OCI-LY3 (cell line): ENCODE data around the gene TAF10.

Experiments used
- H2AFZ ChIP-seq: fragments of 200-600, 300-600 bp; shearing (Covaris generic); 2 replicates; pipeline ENCODE4 v1.6.0; 2014; ENCODE audit warnings: antibody characterized with exemption, low read depth, low read length
- H3K27ac ChIP-seq: fragments of 200-600, 300-600 bp; sonication (generic); 2 replicates; pipeline ENCODE4 v1.5.1; 2014; ENCODE audit warnings: mild to moderate bottlenecking, low read length, moderate library complexity, mixed read lengths
- H3K27me3 ChIP-seq: fragments of 200-600, 300-600 bp; sonication (generic); 2 replicates; pipeline ENCODE4 v1.6.1; 2014; ENCODE audit warnings: low read depth, low read length, mixed read lengths
- H3K36me3 ChIP-seq: fragments of 200-600, 300-600 bp; sonication (generic); replicated peaks from 2 replicates; pipeline ENCODE3; 2014; ENCODE audit warnings: low read depth, low read length, mixed read lengths
- H3K4me1 ChIP-seq: fragments of 300-600, 200-600 bp; sonication (generic); 2 replicates; pipeline ENCODE4 v1.6.1; 2014; ENCODE audit warnings: low read length, mixed read lengths
- H3K4me2 ChIP-seq: fragments of 200-600, 300-600 bp; sonication (generic); 2 replicates; pipeline ENCODE4 v1.6.1; 2014; ENCODE audit warnings: low read length, mixed read lengths
- H3K4me3 ChIP-seq: fragments of 300-600, 200-600 bp; sonication (generic); 2 replicates; pipeline ENCODE4 v1.5.1; 2014; ENCODE audit warnings: antibody characterized with exemption, mild to moderate bottlenecking, low read length, moderate library complexity
- H3K79me2 ChIP-seq: fragments of 300-600, 200-600 bp; shearing (Covaris generic); 2 replicates; pipeline ENCODE4 v1.6.1; 2014; ENCODE audit warnings: mild to moderate bottlenecking, low read length, mixed read lengths
- H3K9ac ChIP-seq: fragments of 300-600, 200-600 bp; shearing (Covaris generic); 2 replicates; pipeline ENCODE4 v1.6.0; 2014; ENCODE audit warnings: mild to moderate bottlenecking, low read length, moderate library complexity
- H3K9me3 ChIP-seq: fragments of 200-600, 300-600 bp; shearing (Covaris generic); 2 replicates; pipeline ENCODE4 v1.6.1; 2014; ENCODE audit warnings: low read length, mixed read lengths; ENCODE audit not compliant: insufficient read depth
- H4K20me1 ChIP-seq: fragments of 200-600, 300-600 bp; sonication (generic); 2 replicates; pipeline ENCODE4 v1.6.1; 2016; ENCODE audit warnings: low read length, mixed read lengths; ENCODE audit not compliant: insufficient read depth
- EZH2phosphoT487 ChIP-seq: fragments of 200-600 bp; shearing (Covaris generic); IDR thresholded peaks from 2 replicates; pipeline ENCODE4 v1.6.1; 2018; ENCODE audit warnings: antibody characterized with exemption, mixed run types, low read depth
- TF ChIP-seq, protein P1 (sequence below): fragments of 200-600, 300-600 bp; sonication (generic); IDR thresholded peaks from 2 replicates; pipeline ENCODE4 v1.5.1; 2014; ENCODE audit warnings: antibody characterized with exemption, low read length, low read depth

TAF10 gene

DNA sequence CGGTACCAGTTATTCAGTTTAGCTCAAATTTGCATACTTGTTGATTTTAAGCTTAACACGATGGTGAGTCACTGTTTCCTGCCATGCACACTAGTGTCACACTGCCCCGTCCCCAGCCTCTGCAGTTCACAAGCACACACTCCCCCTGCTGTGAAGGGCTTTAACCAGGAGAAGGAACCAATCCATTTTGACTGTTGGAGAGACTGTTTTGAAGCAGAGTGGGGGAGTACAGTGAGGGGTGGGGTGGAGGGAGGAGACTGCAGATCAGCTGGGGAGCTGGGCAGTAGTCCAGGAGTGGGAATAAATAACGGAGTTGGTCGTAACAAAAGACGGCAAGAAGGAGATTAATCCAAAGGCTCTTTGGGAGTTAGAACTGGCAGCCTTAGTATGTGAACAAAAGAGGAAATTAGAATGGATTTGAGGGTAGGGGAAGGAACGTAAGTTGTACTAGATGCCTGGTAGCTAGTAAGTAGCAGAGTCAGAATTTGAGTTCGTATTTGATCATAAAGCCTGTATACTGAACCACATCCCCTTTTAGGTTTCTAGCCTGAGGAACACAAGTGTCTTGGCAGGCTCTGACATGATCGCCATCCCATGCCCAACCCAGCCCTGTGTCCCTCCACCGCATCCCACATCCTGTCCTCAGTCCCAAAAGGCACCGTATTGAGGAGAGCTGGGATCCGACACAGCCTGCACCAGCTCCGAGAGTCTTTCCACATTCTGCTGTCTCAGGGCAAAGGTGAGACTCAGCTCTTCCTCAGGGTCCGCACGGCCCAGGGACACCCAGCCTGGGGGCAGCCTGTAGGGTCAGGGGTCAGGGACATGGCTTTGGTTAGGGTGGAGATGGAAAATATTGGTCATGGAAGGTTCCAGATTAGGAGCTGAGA is 6.3 kb upstream of the TAF10 start:
- peak overlapping the region; percentile 10 for H3K27ac ChIP-seq

DNA sequence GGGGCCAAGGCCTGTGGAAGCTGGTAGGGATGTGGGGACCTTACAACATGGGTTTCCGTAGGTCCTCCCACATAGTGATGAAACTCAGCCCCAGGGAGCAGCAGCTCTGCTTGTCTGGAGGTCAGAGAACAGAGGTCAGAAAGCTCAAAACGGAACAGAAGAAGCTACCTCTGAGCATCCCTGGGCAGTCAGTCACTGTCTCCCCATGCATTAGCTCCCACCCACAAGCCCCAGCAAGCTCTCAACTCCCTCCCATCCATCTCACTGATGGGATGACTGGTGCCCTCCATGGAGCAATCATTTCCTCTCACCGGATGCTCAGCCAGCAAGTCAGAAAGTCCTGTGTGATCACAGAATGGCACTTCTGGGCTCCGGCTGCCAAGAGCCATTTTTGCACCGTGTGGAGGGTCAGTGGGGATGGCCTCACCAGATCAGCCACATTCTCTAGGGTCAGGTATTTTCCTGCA is 5.3 kb upstream of the TAF10 start:
- Histone ChIP-seq H3K9me3 (no peaks in the 10 kb centered on the region), H2AFZ (no peak overlapping the region), H3K4me1 (peaks cover 26% of the 10 kb centered on the region), H3K9ac (no peak overlapping the region), H3K4me2 (no peak overlapping the region), H4K20me1 (no peaks in the 10 kb centered on the region), H3K27me3 (no peaks in the 10 kb centered on the region), H3K79me2 (peaks cover 3% of the 10 kb centered on the region; the same call in 1 of the 2 replicates), H3K36me3 (peaks cover 7% of the 10 kb centered on the region), H3K4me3 (no peak overlapping the region), H3K27ac (no peak overlapping the region)
- TF ChIP-seq EZH2phosphoT487, result no peak
- TF ChIP-seq, protein P1, sequence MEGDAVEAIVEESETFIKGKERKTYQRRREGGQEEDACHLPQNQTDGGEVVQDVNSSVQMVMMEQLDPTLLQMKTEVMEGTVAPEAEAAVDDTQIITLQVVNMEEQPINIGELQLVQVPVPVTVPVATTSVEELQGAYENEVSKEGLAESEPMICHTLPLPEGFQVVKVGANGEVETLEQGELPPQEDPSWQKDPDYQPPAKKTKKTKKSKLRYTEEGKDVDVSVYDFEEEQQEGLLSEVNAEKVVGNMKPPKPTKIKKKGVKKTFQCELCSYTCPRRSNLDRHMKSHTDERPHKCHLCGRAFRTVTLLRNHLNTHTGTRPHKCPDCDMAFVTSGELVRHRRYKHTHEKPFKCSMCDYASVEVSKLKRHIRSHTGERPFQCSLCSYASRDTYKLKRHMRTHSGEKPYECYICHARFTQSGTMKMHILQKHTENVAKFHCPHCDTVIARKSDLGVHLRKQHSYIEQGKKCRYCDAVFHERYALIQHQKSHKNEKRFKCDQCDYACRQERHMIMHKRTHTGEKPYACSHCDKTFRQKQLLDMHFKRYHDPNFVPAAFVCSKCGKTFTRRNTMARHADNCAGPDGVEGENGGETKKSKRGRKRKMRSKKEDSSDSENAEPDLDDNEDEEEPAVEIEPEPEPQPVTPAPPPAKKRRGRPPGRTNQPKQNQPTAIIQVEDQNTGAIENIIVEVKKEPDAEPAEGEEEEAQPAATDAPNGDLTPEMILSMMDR, result no peak

More for the DNA sequence above, 6.3 kb upstream of the TAF10 start:
- peaks cover 7% of the 10 kb centered on the region for H3K36me3 ChIP-seq
- no peak for TF ChIP-seq EZH2phosphoT487
- TF ChIP-seq, protein P1, result no peak
- H3K4me3 ChIP-seq, result peak overlapping the region; percentile 96
- no peaks in the 10 kb centered on the region for H4K20me1 ChIP-seq
- H3K27me3 ChIP-seq, result no peaks in the 10 kb centered on the region
- no peak overlapping the region for H2AFZ ChIP-seq
- H3K4me1 ChIP-seq, result peaks cover 19% of the 10 kb centered on the region
- peak overlapping the region; percentile 100 for H3K4me2 ChIP-seq
- H3K9ac ChIP-seq, result peak overlapping the region; percentile 77
- H3K79me2 ChIP-seq, result peaks cover 3% of the 10 kb centered on the region; the same call in 1 of the 2 replicates
- H3K9me3 ChIP-seq, result no peaks in the 10 kb centered on the region

DNA sequence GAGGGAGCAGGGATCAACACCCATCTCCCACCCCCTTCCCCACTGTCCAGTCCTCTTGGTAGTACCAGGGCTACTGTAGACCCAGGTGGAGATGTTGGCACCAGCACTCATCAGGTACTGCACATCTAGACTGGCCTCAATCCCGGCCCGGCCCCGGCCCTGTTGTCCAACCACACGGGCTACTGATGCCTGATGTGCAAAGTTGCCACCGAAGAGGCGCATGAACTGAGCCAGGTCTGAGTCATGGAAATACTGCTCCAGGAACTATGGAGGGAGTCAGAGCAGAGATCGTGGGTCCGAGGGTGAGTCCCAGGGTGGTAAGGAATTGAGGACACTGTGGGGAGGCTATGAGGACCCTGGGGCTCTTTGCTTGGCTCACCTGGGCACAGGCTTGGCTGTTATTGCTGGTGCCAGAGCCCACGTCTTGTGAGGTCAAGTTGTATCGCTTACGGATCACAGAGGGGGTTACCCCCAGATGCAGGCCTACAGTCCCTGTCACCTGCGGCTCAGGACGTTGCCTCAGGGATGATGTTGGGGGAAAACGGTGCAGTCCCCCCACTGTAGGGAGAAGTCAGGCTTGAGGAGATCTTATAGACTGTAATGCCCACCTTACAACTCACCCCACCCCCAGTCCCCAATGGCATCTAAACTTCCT is 4.7 kb upstream of the TAF10 start:
- H3K9ac ChIP-seq, result no peak overlapping the region
- H3K9me3 ChIP-seq, result no peaks in the 10 kb centered on the region
- H3K36me3 ChIP-seq, result peaks cover 7% of the 10 kb centered on the region
- no peaks in the 10 kb centered on the region for H4K20me1 ChIP-seq
- H3K27ac ChIP-seq, result no peak overlapping the region
- no peak for TF ChIP-seq EZH2phosphoT487
- TF ChIP-seq, protein P1, result no peak
- H3K27me3 ChIP-seq, result no peaks in the 10 kb centered on the region
- no peak overlapping the region for H3K4me2 ChIP-seq
- H3K4me1 ChIP-seq, result peaks cover 26% of the 10 kb centered on the region
- no peak overlapping the region for H2AFZ ChIP-seq
- no peak overlapping the region for H3K4me3 ChIP-seq
- H3K79me2 ChIP-seq, result peaks cover 5% of the 10 kb centered on the region
